Smooth muscle cell (in vitro differentiated cells): ENCODE measurements around the gene GNG13. TPM values are rescaled to one million over a fixed set of nuclear protein-coding genes. Genes with fewer than 3 reads are reported as not detected.

Experiments
- DNase-seq: peaks from one replicate; lab custom pipeline; 2025; ENCODE audit not compliant: unreplicated experiment; lab: John Stamatoyannopoulos, UW
- H2AFZ ChIP-seq: fragments of 200-600 bp; sonication (generic); 2 replicates; pipeline ENCODE4 v1.6.0; 2016; ENCODE audit warnings: antibody characterized with exemption, low read depth, mild to moderate bottlenecking
- H3F3A ChIP-seq: fragments of 200-600 bp; sonication (generic); 2 replicates; pipeline ENCODE4 v1.6.0; 2017; ENCODE audit warnings: antibody characterized with exemption, low read depth
- H3K27ac ChIP-seq: fragments of 200-600 bp; sonication (generic); 2 replicates; pipeline ENCODE4 v1.5.1; 2016; ENCODE audit warnings: low read depth, mild to moderate bottlenecking
- H3K27me3 ChIP-seq: fragments of 200-600 bp; sonication (generic); 2 replicates; pipeline ENCODE4 v1.6.1; 2016; ENCODE audit warnings: low read depth, mild to moderate bottlenecking
- H3K36me3 ChIP-seq: fragments of 200-600 bp; sonication (generic); 2 replicates; pipeline ENCODE4 v1.5.1; 2016; ENCODE audit warnings: low read depth
- H3K4me1 ChIP-seq: fragments of 200-600 bp; sonication (generic); 2 replicates; pipeline ENCODE4 v1.5.1; 2016; ENCODE audit warnings: low read depth
- H3K4me2 ChIP-seq: fragments of 200-600 bp; sonication (generic); 2 replicates; pipeline ENCODE4 v1.6.0; 2016; ENCODE audit warnings: mild to moderate bottlenecking
- H3K4me3 ChIP-seq: fragments of 200-600 bp; sonication (generic); 2 replicates; pipeline ENCODE4 v1.5.1; 2016; ENCODE audit warnings: mild to moderate bottlenecking
- H3K79me2 ChIP-seq: fragments of 200-600 bp; sonication (generic); 2 replicates; pipeline ENCODE4 v1.6.0; 2016; ENCODE audit warnings: low read depth, mild to moderate bottlenecking
- H3K9ac ChIP-seq: fragments of 200-600 bp; sonication (generic); 2 replicates; pipeline ENCODE4 v1.6.0; 2016; ENCODE audit warnings: low read depth
- H3K9me3 ChIP-seq: fragments of 200-600 bp; sonication (generic); replicated peaks from 2 replicates; pipeline ENCODE4 v1.5.1; 2016; ENCODE audit warnings: low read depth
- H4K20me1 ChIP-seq: fragments of 200-600 bp; sonication (generic); 2 replicates; pipeline ENCODE4 v1.6.0; 2016; ENCODE audit warnings: low read depth
- WGBS: methylation state at CpG from one replicate; pipeline ENCODE4 v1.1.7; 2016; ENCODE audit warnings: low lambda C conversion rate; 5-methylcytosine and 5-hydroxymethylcytosine counted together
- polyA plus RNA-seq: library from polyadenylated mRNA; unstranded; fragments of >200 nt; fragmentation: Nextera tagmentation; extraction: Ambion mirVana; gene quantifications from 2 replicates; pipeline ENCODE4 v1.2.1, GENCODE V29; 2016
- total RNA-seq: library from RNA; depleted of rRNA; stranded (reverse); fragments of >200 nt; gene quantifications from 2 replicates; pipeline ENCODE4 v1.2.3, GENCODE V29; 2014
- TF ChIP-seq, protein P1 (sequence below): fragments of 200-600 bp; sonication (generic); IDR thresholded peaks from 2 replicates; pipeline ENCODE4 v1.5.1; 2017; ENCODE audit warnings: borderline replicate concordance, mild to moderate bottlenecking, antibody characterized with exemption; ENCODE audit not compliant: insufficient read depth, poor library complexity, severe bottlenecking

Gene GNG13
- total and polyA plus RNA-seq, 2 experiments from 2014 or later = not detected

DNA sequence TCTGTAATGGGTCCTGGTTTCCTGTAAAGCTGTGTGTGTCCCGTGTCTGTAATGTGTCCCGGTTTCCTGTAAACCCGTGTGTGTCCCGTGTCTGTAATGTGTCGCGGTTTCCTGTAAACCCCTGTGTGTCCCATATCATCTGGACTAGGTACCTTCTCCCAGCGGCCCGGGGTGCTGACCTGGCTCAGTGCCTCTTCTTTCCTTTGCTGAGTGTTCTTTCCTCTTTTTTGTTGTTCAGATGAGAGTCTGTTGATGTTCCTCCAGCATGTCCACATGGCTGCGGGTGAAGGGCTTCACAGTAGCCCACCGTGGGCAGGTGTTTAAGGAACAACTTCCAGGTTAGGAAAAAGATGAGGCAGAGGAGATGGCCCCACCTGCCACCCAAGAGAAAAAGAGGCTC, 46.6 kb upstream of the GNG13 start:
- WGBS = 87% methylated on average over 10 of the region's 10 CpGs
- Histone ChIP-seq H3K4me3 (no peak overlapping the region), H3K27me3 (no peaks in the 10 kb centered on the region), H3K79me2 (no peaks in the 10 kb centered on the region), H3K4me2 (no peak overlapping the region), H3K27ac (no peak overlapping the region), H2AFZ (no peak overlapping the region), H3K36me3 (no peaks in the 10 kb centered on the region), H3K9me3 (no peaks in the 10 kb centered on the region), H3K4me1 (no peaks in the 10 kb centered on the region), H3F3A (no peaks in the 10 kb centered on the region), H4K20me1 (no peaks in the 10 kb centered on the region), H3K9ac (no peak overlapping the region)
- TF ChIP-seq, protein P1, sequence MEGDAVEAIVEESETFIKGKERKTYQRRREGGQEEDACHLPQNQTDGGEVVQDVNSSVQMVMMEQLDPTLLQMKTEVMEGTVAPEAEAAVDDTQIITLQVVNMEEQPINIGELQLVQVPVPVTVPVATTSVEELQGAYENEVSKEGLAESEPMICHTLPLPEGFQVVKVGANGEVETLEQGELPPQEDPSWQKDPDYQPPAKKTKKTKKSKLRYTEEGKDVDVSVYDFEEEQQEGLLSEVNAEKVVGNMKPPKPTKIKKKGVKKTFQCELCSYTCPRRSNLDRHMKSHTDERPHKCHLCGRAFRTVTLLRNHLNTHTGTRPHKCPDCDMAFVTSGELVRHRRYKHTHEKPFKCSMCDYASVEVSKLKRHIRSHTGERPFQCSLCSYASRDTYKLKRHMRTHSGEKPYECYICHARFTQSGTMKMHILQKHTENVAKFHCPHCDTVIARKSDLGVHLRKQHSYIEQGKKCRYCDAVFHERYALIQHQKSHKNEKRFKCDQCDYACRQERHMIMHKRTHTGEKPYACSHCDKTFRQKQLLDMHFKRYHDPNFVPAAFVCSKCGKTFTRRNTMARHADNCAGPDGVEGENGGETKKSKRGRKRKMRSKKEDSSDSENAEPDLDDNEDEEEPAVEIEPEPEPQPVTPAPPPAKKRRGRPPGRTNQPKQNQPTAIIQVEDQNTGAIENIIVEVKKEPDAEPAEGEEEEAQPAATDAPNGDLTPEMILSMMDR = no peak
- no peak for DNase-seq

DNA sequence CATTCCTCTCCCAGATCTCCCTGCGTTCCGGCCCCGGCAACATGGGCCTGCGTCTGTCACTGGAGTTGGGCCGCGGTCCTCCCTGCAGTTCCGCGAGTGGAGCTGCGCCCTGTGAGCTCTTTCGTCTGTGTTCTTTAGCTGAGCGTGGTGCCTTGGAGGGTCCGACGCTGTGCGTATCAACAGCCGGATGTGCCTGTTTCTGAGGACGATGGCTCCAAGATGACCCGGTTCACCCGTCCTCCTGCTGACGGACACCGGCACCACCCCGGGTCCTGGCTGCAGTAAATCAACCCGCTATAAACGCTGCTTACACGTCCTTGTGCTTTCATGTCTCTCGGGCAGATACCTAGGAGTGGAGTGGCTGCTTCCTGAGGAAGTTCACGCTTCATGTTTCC, 44.8 kb upstream of the GNG13 start:
- Histone ChIP-seq H3K27ac (no peak overlapping the region), H3K4me1 (no peaks in the 10 kb centered on the region), H3K4me3 (no peak overlapping the region), H2AFZ (no peak overlapping the region), H4K20me1 (no peaks in the 10 kb centered on the region), H3F3A (no peaks in the 10 kb centered on the region), H3K79me2 (no peaks in the 10 kb centered on the region), H3K9me3 (no peaks in the 10 kb centered on the region), H3K27me3 (no peaks in the 10 kb centered on the region), H3K4me2 (no peak overlapping the region), H3K36me3 (no peaks in the 10 kb centered on the region), H3K9ac (no peak overlapping the region)
- 87% methylated on average over 26 of the region's 26 CpGs for WGBS
- DNase-seq = no peak
- TF ChIP-seq, protein P1 = no peak

DNA sequence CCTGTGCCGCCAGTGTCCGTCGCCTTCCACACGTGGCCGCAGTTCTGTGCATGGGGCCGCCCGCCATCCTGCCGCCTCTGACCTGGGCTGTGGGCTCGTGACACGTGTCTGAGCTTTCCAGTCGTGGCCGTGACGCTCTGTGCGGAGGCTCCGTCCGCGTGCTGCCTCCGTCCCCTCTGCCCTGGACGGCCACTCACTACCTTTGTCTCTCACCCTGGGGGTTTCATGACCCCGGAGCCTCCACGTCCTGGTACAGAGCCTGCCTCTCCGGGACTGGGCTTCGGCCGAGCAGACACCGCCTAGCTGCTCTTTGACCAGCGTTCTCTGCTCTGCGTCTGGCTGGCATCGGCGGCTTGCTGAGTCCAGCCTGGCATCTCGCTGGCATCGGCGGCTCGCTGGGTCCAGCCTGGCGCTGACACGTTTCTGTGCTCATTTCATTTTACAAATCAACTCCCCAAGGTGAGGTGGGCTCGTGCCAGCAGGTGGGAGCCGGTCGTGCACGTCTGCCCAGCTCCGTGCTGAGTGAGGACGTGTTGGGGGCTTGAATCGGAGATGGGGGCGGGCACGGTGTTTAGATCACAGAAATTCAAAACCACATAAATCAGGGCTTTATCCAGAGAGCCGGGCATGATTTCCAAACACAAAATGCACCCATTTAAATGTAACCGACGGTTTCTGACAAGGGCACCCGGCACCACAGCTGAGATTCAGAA, 44.3 kb upstream of the GNG13 start:
- H3K36me3 ChIP-seq = no peaks in the 10 kb centered on the region
- no peaks in the 10 kb centered on the region for H3K9me3 ChIP-seq
- WGBS = 95% methylated on average over 48 of the region's 48 CpGs
- H3K4me2 ChIP-seq = no peak overlapping the region
- H3K4me1 ChIP-seq = no peaks in the 10 kb centered on the region
- H3F3A ChIP-seq = no peaks in the 10 kb centered on the region
- H3K27ac ChIP-seq = no peak overlapping the region
- H3K4me3 ChIP-seq = no peak overlapping the region
- H3K79me2 ChIP-seq = no peaks in the 10 kb centered on the region
- H3K27me3 ChIP-seq = no peaks in the 10 kb centered on the region
- H2AFZ ChIP-seq = no peak overlapping the region
- H3K9ac ChIP-seq = no peak overlapping the region
- no peak for DNase-seq
- TF ChIP-seq, protein P1 = no peak
- no peaks in the 10 kb centered on the region for H4K20me1 ChIP-seq

- Histone ChIP-seq H3K27ac (no peak overlapping the region), H2AFZ (no peak overlapping the region), H3K79me2 (no peaks in the 10 kb centered on the region), H3K4me3 (no peak overlapping the region), H3K9ac (no peak overlapping the region), H3K4me1 (no peaks in the 10 kb centered on the region), H3K4me2 (no peak overlapping the region), H3K9me3 (no peaks in the 10 kb centered on the region), H4K20me1 (no peaks in the 10 kb centered on the region), H3F3A (no peaks in the 10 kb centered on the region), H3K36me3 (no peaks in the 10 kb centered on the region), H3K27me3 (no peaks in the 10 kb centered on the region)
- WGBS = 93% methylated on average over 17 of the region's 20 CpGs
- DNase-seq = no peak
- TF ChIP-seq, protein P1 = no peak
Measured at GRCh38 chr16:843771-844170, 43.2 kb upstream of the GNG13 start.
